Vagina (tissue), 2 donors: ENCODE results near the gene CRY2. TPM values are rescaled to one million over a fixed set of nuclear protein-coding genes. Genes with fewer than 3 reads are reported as not detected.

Source experiments
- DNase-seq, 2 donors: peaks; one replicate each; pipeline ENCODE4 v3.0.0-alpha.2; 2017; ENCODE audit errors: extremely low spot score in 2 of 2
- H3K27ac ChIP-seq: fragments of 200-600 bp; sonication (generic); one replicate; pipeline ENCODE4 v1.5.1; 2019
- H3K27me3 ChIP-seq: fragments of 200-600 bp; sonication (generic); one replicate; pipeline ENCODE4 v1.5.1; 2019
- H3K36me3 ChIP-seq, 2 donors: fragments of 200-600 bp; sonication (generic); one replicate each; pipeline ENCODE4 v1.5.1; 2017 to 2019
- H3K4me1 ChIP-seq: fragments of 200-600 bp; sonication (generic); one replicate; pipeline ENCODE4 v1.5.1; 2019
- H3K4me3 ChIP-seq, 2 donors: fragments of 200-600 bp; sonication (generic); 1 replicate in 1 of 2; 2 replicates in 1 of 2; pipeline ENCODE4 v1.5.1; 2016 to 2019
- H3K9me3 ChIP-seq: fragments of 200-600 bp; sonication (generic); one replicate; pipeline ENCODE4 v1.5.1; 2019
- CTCF ChIP-seq, 3 experiments: fragments of 450-650 bp in 2 of 3; fragments of 200-600 bp in 1 of 3; sonication (generic) in 1 of 3; IDR thresholded peaks; one replicate each; pipeline ENCODE4 v1.5.1; 2017 to 2019; ENCODE audit warnings: antibody characterized with exemption in 3 of 3, mild to moderate bottlenecking in 2 of 3, moderate library complexity in 2 of 3
- POLR2A ChIP-seq, 2 donors: fragments of 450-650 bp; IDR thresholded peaks; one replicate each; pipeline ENCODE4 v1.6.1; 2017; ENCODE audit warnings: antibody characterized with exemption in 2 of 2, mild to moderate bottlenecking in 2 of 2, moderate library complexity in 2 of 2
- POLR2AphosphoS5 ChIP-seq, 2 donors: sonication (generic); formaldehyde crosslinking; IDR thresholded peaks; one replicate each; pipeline ENCODE4 v1.9.0; 2017; ENCODE audit warnings: antibody characterized with exemption in 2 of 2, mild to moderate bottlenecking in 2 of 2, low read depth in 1 of 2; ENCODE audit not compliant: insufficient read depth in 1 of 2
- intact Hi-C: fragments of 100-400 bp; cut with DNase I; formaldehyde crosslinking; loops from one replicate; pipeline ENCODE4 v1.15.1; 2023
- total RNA-seq: library from RNA; depleted of rRNA; stranded (reverse); fragments of >200 nt; gene quantifications from one replicate; pipeline ENCODE4 v1.2.3, GENCODE V29; 2016

Gene CRY2
- total RNA-seq, 1 donor from 2014 or later, result 54.3 TPM

GRCh38 chr11:45872651-45873356, 25.5 kb downstream of the CRY2 start:
- Histone ChIP-seq H3K27ac (no peak overlapping the region), H3K9me3 (no peaks in the 10 kb centered on the region), H3K36me3 (peaks cover 0 to 80% of the 10 kb centered on the region in 2 donors), H3K4me1 (no peaks in the 10 kb centered on the region), H3K27me3 (no peaks in the 10 kb centered on the region), H3K4me3 (no peak overlapping the region)
- no peak for DNase-seq
- intact Hi-C loops, result no loop called here
- TF ChIP-seq CTCF (IDR thresholded peaks at IDR 0.05) (peak in 2 of 3 experiments; percentile 17 to 49), POLR2A (IDR thresholded peaks at IDR 0.05) (no peak)

- no peaks in the 10 kb centered on the region for H3K4me1 ChIP-seq
- H3K36me3 ChIP-seq, result peaks cover 0 to 62% of the 10 kb centered on the region in 2 donors
- TF ChIP-seq POLR2A (IDR thresholded peaks at IDR 0.05) (no peak), POLR2AphosphoS5 (IDR thresholded peaks at IDR 0.05; ENCODE audit: insufficient read depth in 1 of 2, low read depth in 1 of 2) (no peak), CTCF (IDR thresholded peaks at IDR 0.05) (no peak)
- H3K27ac ChIP-seq, result no peak overlapping the region
- H3K4me3 ChIP-seq, result no peak overlapping the region
- intact Hi-C loops, result no loop called here
- no peak for DNase-seq
- H3K27me3 ChIP-seq, result no peaks in the 10 kb centered on the region
- H3K9me3 ChIP-seq, result no peaks in the 10 kb centered on the region
Observed at GRCh38 chr11:45876401-45876800, 29.1 kb downstream of the CRY2 start.

- Histone ChIP-seq H3K27me3 (no peaks in the 10 kb centered on the region), H3K36me3 (peaks cover 0 to 62% of the 10 kb centered on the region in 2 donors), H3K4me3 (no peak overlapping the region), H3K4me1 (no peaks in the 10 kb centered on the region), H3K9me3 (no peaks in the 10 kb centered on the region), H3K27ac (no peak overlapping the region)
- no peak for TF ChIP-seq POLR2AphosphoS5 (IDR thresholded peaks at IDR 0.05; ENCODE audit: insufficient read depth in 1 of 2, low read depth in 1 of 2)
- TF ChIP-seq POLR2A (IDR thresholded peaks at IDR 0.05), result no peak
- no peak for TF ChIP-seq CTCF (IDR thresholded peaks at IDR 0.05)
- DNase-seq, result no peak
- intact Hi-C loops, result no loop called here
Observed at GRCh38 chr11:45877221-45877620, 29.9 kb downstream of the CRY2 start.

- Histone ChIP-seq H3K27ac (no peak overlapping the region), H3K27me3 (no peaks in the 10 kb centered on the region), H3K4me1 (no peaks in the 10 kb centered on the region), H3K4me3 (no peak overlapping the region), H3K9me3 (no peaks in the 10 kb centered on the region), H3K36me3 (peaks cover 0 to 62% of the 10 kb centered on the region in 2 donors)
- TF ChIP-seq POLR2AphosphoS5 (IDR thresholded peaks at IDR 0.05; ENCODE audit: insufficient read depth in 1 of 2, low read depth in 1 of 2) (no peak), CTCF (IDR thresholded peaks at IDR 0.05) (no peak), POLR2A (IDR thresholded peaks at IDR 0.05) (no peak)
- intact Hi-C loops, result no loop called here
- no peak for DNase-seq
Observed at GRCh38 chr11:45877845-45878244, 30.6 kb downstream of the CRY2 start.
